Liver (tissue), 9 donors: ENCODE data around the gene FREY1. TPM values are rescaled to one million over a fixed set of nuclear protein-coding genes. Genes with fewer than 3 reads are reported as not detected.

Source experiments
- DNase-seq: peaks from one replicate; pipeline ENCODE4 v3.0.0-alpha.2; 2017; ENCODE audit warnings: low spot score
- H3K27ac ChIP-seq, 2 donors: one replicate each; pipeline ENCODE4 v1.7.0; 2013; ENCODE audit warnings: inconsistent platforms in 2 of 2, low read length in 2 of 2, control low read depth in 1 of 2, low read depth in 1 of 2, mild to moderate bottlenecking in 1 of 2
- H3K27me3 ChIP-seq, 4 donors: one replicate each; pipeline versions ENCODE4 v1.6.1 to v1.7.0; 2013; ENCODE audit warnings: low read length in 3 of 4, inconsistent platforms in 1 of 4, mild to moderate bottlenecking in 1 of 4, moderate library complexity in 1 of 4; ENCODE audit not compliant: control insufficient read depth in 4 of 4, insufficient read depth in 4 of 4
- H3K36me3 ChIP-seq, 4 donors: one replicate each; pipeline versions ENCODE4 v1.6.1 to v1.7.0; 2013; ENCODE audit warnings: low read length in 3 of 4, mild to moderate bottlenecking in 3 of 4, low read depth in 1 of 4, moderate library complexity in 1 of 4; ENCODE audit not compliant: control insufficient read depth in 4 of 4, insufficient read depth in 3 of 4
- H3K4me1 ChIP-seq, 4 donors: one replicate each; pipeline versions ENCODE4 v1.6.1 to v1.7.0; 2013; ENCODE audit warnings: low read length in 3 of 4, mild to moderate bottlenecking in 3 of 4, moderate library complexity in 1 of 4; ENCODE audit not compliant: control insufficient read depth in 4 of 4, insufficient read depth in 4 of 4
- H3K4me3 ChIP-seq, 3 donors: one replicate each; pipeline versions ENCODE4 v1.6.1 to v1.7.0; 2013; ENCODE audit warnings: low read length in 3 of 3, control low read depth in 1 of 3, low read depth in 1 of 3, mild to moderate bottlenecking in 1 of 3
- H3K9ac ChIP-seq, 2 donors: one replicate each; pipeline ENCODE4 v1.7.0; 2013; ENCODE audit warnings: low read length in 2 of 2, mild to moderate bottlenecking in 2 of 2, moderate library complexity in 2 of 2, control low read depth in 1 of 2, low read depth in 1 of 2
- H3K9me3 ChIP-seq, 4 donors: one replicate each; pipeline versions ENCODE4 v1.6.1 to v1.7.0; 2013; ENCODE audit warnings: low read length in 3 of 4; ENCODE audit not compliant: control insufficient read depth in 4 of 4
- CTCF ChIP-seq: fragments of 150-350 bp; IDR thresholded peaks from 2 replicates; pipeline ENCODE4 v1.5.1; 2017; ENCODE audit warnings: improper control_type of control experiment, low read depth, low read length; ENCODE audit not compliant: missing input control
- EGR1 ChIP-seq, 2 donors: IDR thresholded peaks; 2 replicates each; pipeline ENCODE4 v1.6.1; 2016 to 2018; ENCODE audit warnings: antibody characterized with exemption in 2 of 2, low read depth in 2 of 2
- FOXA1 ChIP-seq: IDR thresholded peaks from 2 replicates; pipeline ENCODE4 v1.6.1; 2016; ENCODE audit warnings: antibody characterized with exemption
- FOXA2 ChIP-seq: IDR thresholded peaks from 2 replicates; pipeline ENCODE4 v1.6.1; 2016; ENCODE audit warnings: antibody characterized with exemption
- GABPA ChIP-seq, 2 donors: IDR thresholded peaks in 1 of 2; conservative IDR thresholded peaks in 1 of 2; 2 replicates each; pipeline ENCODE4 v1.6.1; 2016; ENCODE audit warnings: antibody characterized with exemption in 2 of 2, mild to moderate bottlenecking in 1 of 2, moderate library complexity in 1 of 2
- HNF4A ChIP-seq, 2 donors: conservative IDR thresholded peaks; 2 replicates each; pipeline ENCODE4 v1.6.1; 2016; ENCODE audit warnings: antibody characterized with exemption in 2 of 2, mild to moderate bottlenecking in 2 of 2
- HNF4G ChIP-seq: IDR thresholded peaks from 2 replicates; pipeline ENCODE4 v1.6.1; 2016; ENCODE audit warnings: antibody characterized with exemption
- JUND ChIP-seq, 2 donors: IDR thresholded peaks; 2 replicates each; pipeline ENCODE4 v1.6.1; 2016; ENCODE audit warnings: antibody characterized with exemption in 2 of 2
- MAX ChIP-seq: IDR thresholded peaks from 2 replicates; pipeline ENCODE4 v1.6.1; 2016; ENCODE audit warnings: antibody characterized with exemption
- NR2F2 ChIP-seq: IDR thresholded peaks from 2 replicates; pipeline ENCODE4 v1.6.1; 2016; ENCODE audit warnings: antibody characterized with exemption
- RAD21 ChIP-seq, 2 donors: IDR thresholded peaks; 2 replicates each; pipeline ENCODE4 v1.6.1; 2016; ENCODE audit warnings: antibody characterized with exemption in 2 of 2, mild to moderate bottlenecking in 2 of 2
- REST ChIP-seq: IDR thresholded peaks from 2 replicates; pipeline ENCODE4 v1.6.1; 2016; ENCODE audit warnings: antibody characterized with exemption, mild to moderate bottlenecking
- RXRA ChIP-seq, 2 donors: IDR thresholded peaks; 2 replicates each; pipeline ENCODE4 v1.6.1; 2017 to 2018; ENCODE audit warnings: antibody characterized with exemption in 2 of 2, mild to moderate bottlenecking in 1 of 2
- SP1 ChIP-seq: IDR thresholded peaks from 2 replicates; pipeline ENCODE4 v1.6.1; 2018; ENCODE audit warnings: antibody characterized with exemption, mild to moderate bottlenecking
- TAF1 ChIP-seq: conservative IDR thresholded peaks from 2 replicates; pipeline ENCODE4 v1.6.1; 2016; ENCODE audit warnings: antibody characterized with exemption, mild to moderate bottlenecking
- YY1 ChIP-seq: IDR thresholded peaks from 2 replicates; pipeline ENCODE4 v1.6.1; 2016; ENCODE audit warnings: antibody characterized with exemption, mild to moderate bottlenecking
- WGBS: extraction: QIAGEN DNeasy Blood & Tissue Kit; methylation state at CpG from one replicate; pipeline ENCODE4 v1.1.7; 2013; 5-methylcytosine and 5-hydroxymethylcytosine counted together
- polyA plus RNA-seq, 2 donors: library from polyadenylated mRNA; stranded (reverse) in 1 of 2; unstranded in 1 of 2; fragments of 200-250 nt in 1 of 2; fragments of >200 nt in 1 of 2; fragmentation: Nextera tagmentation in 1 of 2; extraction: Ambion mirVana in 1 of 2; gene quantifications; one replicate each; pipeline versions ENCODE4 v1.2.1 to v1.2.3, GENCODE V29; 2013 to 2015
- total RNA-seq, 2 donors: library from RNA; depleted of rRNA; stranded (reverse); fragments of >200 nt; gene quantifications; one replicate each; pipeline ENCODE4 v1.2.3, GENCODE V29; 2014
- TF ChIP-seq, protein P1 (sequence below): IDR thresholded peaks from 2 replicates; pipeline ENCODE4 v1.6.1; 2016; ENCODE audit warnings: antibody characterized with exemption
- TF ChIP-seq, protein P2 (sequence below): IDR thresholded peaks from 2 replicates; pipeline ENCODE4 v1.6.1; 2016; ENCODE audit warnings: antibody characterized with exemption
- donor health status: healthy.
- donor health status: healthy.
- donor health status: healthy.
- donor health status: healthy.
- donor health status: healthy.

FREY1 gene
- total and polyA plus RNA-seq, 4 donors, result 0.18 to 2.1 (median 0.75) TPM; not detected in 1

GRCh38 chr11:45917623-45918330 lies 10.7 kb upstream of the FREY1 start, which contains the start of gene PEX16:
PEX16 (minus strand) TSS chr11:45917877; CDS start chr11:45917811, 66 bp downstream.
- H3K27ac ChIP-seq, result peak within 1 kb of the TSS; percentile 75 to 85
- peaks cover 3 to 14% (median 8%) of the 10 kb centered on the region in 4 donors for H3K36me3 ChIP-seq
- no peaks in the 10 kb centered on the region for H3K9me3 ChIP-seq
- H3K4me3 ChIP-seq, result peak within 1 kb of the TSS; percentile 73 to 98 (median 87)
- WGBS, result under 1% methylated on average over 45 of the region's 45 CpGs
- peak; percentile 85 for TF ChIP-seq SP1
- TF ChIP-seq HNF4A (conservative IDR thresholded peaks at IDR 0.05), result peak; percentile 47 to 64
- TF ChIP-seq FOXA2, result no peak
- TF ChIP-seq EGR1 (IDR thresholded peaks at IDR 0.05; ENCODE audit: low read depth in 2 of 2), result peak in 1 of 2 donors; percentile 70
- TF ChIP-seq GABPA (IDR thresholded peaks at IDR 0.05 in 1 of 2, conservative IDR thresholded peaks at IDR 0.05 in 1 of 2), result peak; percentile 96 to 99
- TF ChIP-seq, protein P1, sequence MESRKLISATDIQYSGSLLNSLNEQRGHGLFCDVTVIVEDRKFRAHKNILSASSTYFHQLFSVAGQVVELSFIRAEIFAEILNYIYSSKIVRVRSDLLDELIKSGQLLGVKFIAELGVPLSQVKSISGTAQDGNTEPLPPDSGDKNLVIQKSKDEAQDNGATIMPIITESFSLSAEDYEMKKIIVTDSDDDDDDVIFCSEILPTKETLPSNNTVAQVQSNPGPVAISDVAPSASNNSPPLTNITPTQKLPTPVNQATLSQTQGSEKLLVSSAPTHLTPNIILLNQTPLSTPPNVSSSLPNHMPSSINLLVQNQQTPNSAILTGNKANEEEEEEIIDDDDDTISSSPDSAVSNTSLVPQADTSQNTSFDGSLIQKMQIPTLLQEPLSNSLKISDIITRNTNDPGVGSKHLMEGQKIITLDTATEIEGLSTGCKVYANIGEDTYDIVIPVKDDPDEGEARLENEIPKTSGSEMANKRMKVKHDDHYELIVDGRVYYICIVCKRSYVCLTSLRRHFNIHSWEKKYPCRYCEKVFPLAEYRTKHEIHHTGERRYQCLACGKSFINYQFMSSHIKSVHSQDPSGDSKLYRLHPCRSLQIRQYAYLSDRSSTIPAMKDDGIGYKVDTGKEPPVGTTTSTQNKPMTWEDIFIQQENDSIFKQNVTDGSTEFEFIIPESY, result no peak
- no peak for TF ChIP-seq CTCF
- TF ChIP-seq TAF1, result no peak
- no peak for TF ChIP-seq YY1
- TF ChIP-seq RAD21 (IDR thresholded peaks at IDR 0.05), result peak in 1 of 2 donors; percentile 36
- TF ChIP-seq, protein P2, sequence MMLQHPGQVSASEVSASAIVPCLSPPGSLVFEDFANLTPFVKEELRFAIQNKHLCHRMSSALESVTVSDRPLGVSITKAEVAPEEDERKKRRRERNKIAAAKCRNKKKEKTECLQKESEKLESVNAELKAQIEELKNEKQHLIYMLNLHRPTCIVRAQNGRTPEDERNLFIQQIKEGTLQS, result no peak
- peak; percentile 76 to 86 for TF ChIP-seq RXRA (IDR thresholded peaks at IDR 0.05)
- peak; percentile 84 for TF ChIP-seq REST
- TF ChIP-seq NR2F2, result peak; percentile 93
- peak; percentile 77 for TF ChIP-seq MAX
- TF ChIP-seq HNF4G, result no peak
- TF ChIP-seq FOXA1, result peak; percentile 9
- peak; percentile 34 to 39 for TF ChIP-seq JUND (IDR thresholded peaks at IDR 0.05)
- peak; percentile 89 for DNase-seq
- H3K9ac ChIP-seq, result peak within 1 kb of the TSS; percentile 75 to 80
- peaks cover 16 to 62% (median 45%) of the 10 kb centered on the region in 4 donors for H3K4me1 ChIP-seq
- H3K27me3 ChIP-seq, result no peaks in the 10 kb centered on the region
